Subcutaneous adipose tissue (tissue), 4 donors: ENCODE results near the gene ISCA2. TPM values are rescaled to one million over a fixed set of nuclear protein-coding genes. Genes with fewer than 3 reads are reported as not detected.

ENCODE experiments used
- CTCF ChIP-seq: fragments of 450-650 bp; IDR thresholded peaks from one replicate; pipeline ENCODE4 v1.5.1; 2016; ENCODE audit warnings: low read depth, mild to moderate bottlenecking, control low read depth, antibody characterized with exemption, moderate library complexity
- total RNA-seq, 4 donors: library from RNA; depleted of rRNA; stranded (reverse); fragments of >200 nt; gene quantifications; one replicate each; pipeline ENCODE4 v1.1.0, GENCODE V29; 2016

ISCA2 gene
- total RNA-seq, 4 donors from 2014 or later = 10.3 to 19.4 (median 10.8) TPM

GRCh38 chr14:74504874-74505720 lies 11.5 kb downstream of the ISCA2 start:
- TF ChIP-seq CTCF = no peak

GRCh38 chr14:74505831-74506230 lies 12.3 kb downstream of the ISCA2 start:
- no peak for TF ChIP-seq CTCF

- no peak for TF ChIP-seq CTCF
Measured at GRCh38 chr14:74506411-74506851, 12.9 kb downstream of the ISCA2 start.

- TF ChIP-seq CTCF = no peak
Measured at GRCh38 chr14:74507085-74507484, 13.5 kb downstream of the ISCA2 start.

GRCh38 chr14:74507840-74508239 lies 14.3 kb downstream of the ISCA2 start:
- TF ChIP-seq CTCF = no peak

- no peak for TF ChIP-seq CTCF
Measured at GRCh38 chr14:74508292-74508731, 14.7 kb downstream of the ISCA2 start.

GRCh38 chr14:74508844-74509428 lies 15.4 kb downstream of the ISCA2 start:
- TF ChIP-seq CTCF = no peak
